Heart right ventricle (tissue), 16 donors: Measurements from ENCODE around the gene PSAPL1. TPM values are rescaled to one million over a fixed set of nuclear protein-coding genes. Genes with fewer than 3 reads are reported as not detected.

Experiments
- ATAC-seq, 8 donors: fragments of 200-7000 bp; cut with Tn5 transposase; one replicate each; pipeline ENCODE4 v1.9.1; 2020; ENCODE audit warnings: mild to moderate bottlenecking in 8 of 8, moderate library complexity in 8 of 8, moderate number of reproducible peaks in 1 of 8
- DNase-seq, 2 donors: peaks; one replicate each; pipeline ENCODE4 v3.0.0-alpha.2; 2020
- H3K27ac ChIP-seq, 10 donors: fragments of 200-600 bp; sonication (generic) in 2 of 10; one replicate each; pipeline versions ENCODE4 v1.5.0 to v1.8.0; 2020 to 2022; ENCODE audit warnings: mild to moderate bottlenecking in 3 of 10
- H3K27me3 ChIP-seq, 7 donors: fragments of 200-600 bp; one replicate each; pipeline ENCODE4 v1.8.0; 2021 to 2022; ENCODE audit warnings: mild to moderate bottlenecking in 2 of 7
- H3K36me3 ChIP-seq, 9 donors: fragments of 200-600 bp; sonication (generic) in 1 of 9; one replicate each; pipeline versions ENCODE4 v1.5.0 to v1.8.0; 2020 to 2022; ENCODE audit warnings: mild to moderate bottlenecking in 2 of 9
- H3K4me1 ChIP-seq, 9 donors: fragments of 200-600 bp; sonication (generic) in 1 of 9; one replicate each; pipeline versions ENCODE4 v1.5.0 to v1.8.0; 2020 to 2022; ENCODE audit warnings: mild to moderate bottlenecking in 4 of 9
- H3K4me3 ChIP-seq, 10 donors: fragments of 200-600 bp; sonication (generic) in 2 of 10; one replicate each; pipeline versions ENCODE4 v1.5.0 to v1.8.0; 2020 to 2022; ENCODE audit warnings: mild to moderate bottlenecking in 7 of 10, moderate library complexity in 2 of 10
- H3K9me3 ChIP-seq, 11 donors: fragments of 200-600 bp in 10 of 11; sonication (generic) in 2 of 11; one replicate each; pipeline versions ENCODE4 v1.5.0 to v1.8.0; 2013 to 2022; ENCODE audit warnings: mild to moderate bottlenecking in 2 of 11, control low read depth in 1 of 11, moderate library complexity in 1 of 11
- WGBS, 2 donors: extraction: QIAGEN DNeasy Blood & Tissue Kit; methylation state at CpG; one replicate each; pipeline ENCODE4 v1.1.7; 2013; ENCODE audit warnings: inconsistent platforms in 1 of 2; 5-methylcytosine and 5-hydroxymethylcytosine counted together
- intact Hi-C, 10 donors: fragments of 100-400 bp; cut with DNase I; formaldehyde crosslinking; loops; one replicate each; pipeline versions ENCODE4 v1.11.1 to v1.14.2; 2022
- polyA plus RNA-seq, 2 donors: library from polyadenylated mRNA; stranded (reverse); fragments of 200-250 nt; gene quantifications; one replicate each; pipeline ENCODE4 v1.2.3, GENCODE V29; 2013
- total RNA-seq, 10 donors: library from RNA; stranded (reverse); fragmentation: NEBNext Ultra II Directional in 3 of 10; extraction: Animal tissue kit (Norgen Biotek cat#: 25700) in 3 of 10; gene quantifications; one replicate each; pipeline versions ENCODE4 v1.2.1 to v1.2.4, GENCODE V29; 2021 to 2023
- TF ChIP-seq, protein P1 (sequence below), 9 donors: fragments of 200-600 bp; sonication (generic) in 2 of 9; IDR thresholded peaks; one replicate each; pipeline versions ENCODE4 v1.5.0 to v1.8.0; 2021 to 2022; ENCODE audit warnings: antibody characterized with exemption in 9 of 9, mild to moderate bottlenecking in 5 of 9, moderate library complexity in 1 of 9
- donor health status: Arrhythmogenic right ventricular cardiomyopathy.
- donor health status: ischemic (EF 13 %, LVEDD 7.1; RV severe dilation, severe dysfunction).
- donor health status: healthy with polysubstance abuse.
- donor health status: DM: no; HTN: yes; CAD: no.
- donor health status: DM: no; HTN: no; CAD: no.
- donor health status: ischemic (EF 25% LVEDD 6.9; RV normal size, moderate dysfunction).
- donor health status: ischemic (EF 25% LVEDD 5.7; RV mildly dilated, moderate dysfunction).
- donor health status: healthy.
- donor health status: DM: yes; HTN: yes; CAD: no.
- donor health status: Ischemic cardiomyopathy.
- donor health status: ischemic (EF 35%, LVEDD 5.7; RV mildly dilated, moderate dysfunction).
- donor health status: nonischemic (EF 11% LVEDD 7.7; RV severe dilation, severe dysfunction).
- donor health status: DM: yes; HTN: yes; CAD: no.
- donor health status: PGD.
- donor health status: ischemic (EF 29% LVEDD 5.4; RV normal size, mild dysfunction).
- donor health status: nonischemic (EF 23%, LVEDD 6.1; RV moderate dilation, normal function).

PSAPL1 gene
- total and polyA plus RNA-seq, 12 donors: 0.05 TPM; not detected in 11

DNA sequence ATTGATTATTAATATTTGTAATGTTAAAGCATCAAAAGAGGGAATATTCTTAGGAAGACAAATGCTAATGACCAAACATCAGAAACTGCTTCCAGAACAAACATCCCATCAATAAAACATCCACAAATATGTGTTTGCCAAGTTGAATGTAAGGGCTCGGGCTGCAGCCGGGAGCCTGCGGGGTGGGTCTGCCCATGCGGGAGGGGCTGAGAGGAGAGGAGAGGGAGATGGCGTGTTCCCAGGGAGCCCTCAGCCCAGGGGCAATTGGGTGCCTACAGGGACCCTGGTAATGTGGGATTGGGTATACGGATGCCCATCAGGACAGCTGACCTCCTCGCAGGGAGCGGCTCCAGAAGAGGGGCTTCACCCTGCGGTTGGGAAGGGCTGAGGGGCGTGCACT, 38.4 kb upstream of the PSAPL1 start:
- intact Hi-C loops: no loop called here
- 71 to 79% methylated on average over 10 of the region's 10 CpGs for WGBS, 2 donors
- H3K4me3 ChIP-seq: no peak overlapping the region
- no peaks in the 10 kb centered on the region for H3K9me3 ChIP-seq
- DNase-seq (no peak), ATAC-seq (no peak)
- H3K27ac ChIP-seq: no peak overlapping the region
- no peaks in the 10 kb centered on the region for H3K4me1 ChIP-seq
- H3K27me3 ChIP-seq: peaks cover 0 to 19% (median 10%) of the 10 kb centered on the region in 7 donors
- TF ChIP-seq, protein P1, sequence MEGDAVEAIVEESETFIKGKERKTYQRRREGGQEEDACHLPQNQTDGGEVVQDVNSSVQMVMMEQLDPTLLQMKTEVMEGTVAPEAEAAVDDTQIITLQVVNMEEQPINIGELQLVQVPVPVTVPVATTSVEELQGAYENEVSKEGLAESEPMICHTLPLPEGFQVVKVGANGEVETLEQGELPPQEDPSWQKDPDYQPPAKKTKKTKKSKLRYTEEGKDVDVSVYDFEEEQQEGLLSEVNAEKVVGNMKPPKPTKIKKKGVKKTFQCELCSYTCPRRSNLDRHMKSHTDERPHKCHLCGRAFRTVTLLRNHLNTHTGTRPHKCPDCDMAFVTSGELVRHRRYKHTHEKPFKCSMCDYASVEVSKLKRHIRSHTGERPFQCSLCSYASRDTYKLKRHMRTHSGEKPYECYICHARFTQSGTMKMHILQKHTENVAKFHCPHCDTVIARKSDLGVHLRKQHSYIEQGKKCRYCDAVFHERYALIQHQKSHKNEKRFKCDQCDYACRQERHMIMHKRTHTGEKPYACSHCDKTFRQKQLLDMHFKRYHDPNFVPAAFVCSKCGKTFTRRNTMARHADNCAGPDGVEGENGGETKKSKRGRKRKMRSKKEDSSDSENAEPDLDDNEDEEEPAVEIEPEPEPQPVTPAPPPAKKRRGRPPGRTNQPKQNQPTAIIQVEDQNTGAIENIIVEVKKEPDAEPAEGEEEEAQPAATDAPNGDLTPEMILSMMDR (IDR thresholded peaks at IDR 0.05): no peak
- H3K36me3 ChIP-seq: no peaks in the 10 kb centered on the region

- no peaks in the 10 kb centered on the region for H3K36me3 ChIP-seq
- H3K27ac ChIP-seq: no peak overlapping the region
- DNase-seq: no peak
- H3K9me3 ChIP-seq: no peaks in the 10 kb centered on the region
- TF ChIP-seq, protein P1 (IDR thresholded peaks at IDR 0.05): no peak
- 46 to 51% methylated on average over 19 of the region's 19 CpGs for WGBS, 2 donors
- no peak overlapping the region for H3K4me3 ChIP-seq
- peaks cover 0 to 19% (median 10%) of the 10 kb centered on the region in 7 donors for H3K27me3 ChIP-seq
- no peaks in the 10 kb centered on the region for H3K4me1 ChIP-seq
- intact Hi-C loops: no loop called here
- no peak for ATAC-seq
These were observed 37.8 kb upstream of the PSAPL1 start for GRCh38 chr4:7472442-7473013.

DNA sequence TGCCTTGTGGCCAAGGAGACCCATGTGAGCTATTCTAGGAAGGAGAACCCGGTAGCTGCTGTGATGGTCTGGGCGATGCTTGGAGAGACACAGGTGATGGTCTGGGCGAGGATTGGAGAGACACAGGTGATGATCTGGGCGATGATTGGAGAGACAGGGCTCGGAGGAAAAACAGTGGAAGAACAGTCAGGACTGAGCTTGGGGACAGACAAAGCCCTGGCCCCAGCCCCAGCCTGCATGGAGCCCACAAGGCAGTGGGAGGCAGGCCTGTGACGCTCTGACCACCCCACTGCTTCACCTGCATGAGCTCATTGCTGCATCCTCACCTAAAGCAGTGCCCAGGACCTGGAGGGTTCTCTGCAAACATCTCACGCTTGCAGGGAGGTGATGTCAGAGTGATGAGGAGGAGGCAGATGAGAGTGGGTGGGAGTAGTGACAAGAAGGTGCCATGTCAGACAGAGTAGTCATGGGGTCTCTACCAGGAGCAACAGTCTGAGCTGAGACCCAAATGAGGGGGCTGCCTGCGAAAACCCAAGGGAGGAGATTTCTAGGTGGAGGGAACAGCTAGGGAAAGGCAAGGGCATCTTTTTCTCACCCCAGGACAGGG, 35.9 kb upstream of the PSAPL1 start:
- intact Hi-C loops: no loop called here
- DNase-seq (no peak), ATAC-seq (no peak)
- 84 to 92% methylated on average over 8 of the region's 8 CpGs for WGBS, 2 donors
- Histone ChIP-seq H3K36me3 (no peaks in the 10 kb centered on the region), H3K9me3 (peaks cover 0 to 12% (median 0%) of the 10 kb centered on the region in 11 donors), H3K27me3 (peaks cover 0 to 19% (median 10%) of the 10 kb centered on the region in 7 donors), H3K4me3 (no peak overlapping the region), H3K4me1 (no peaks in the 10 kb centered on the region), H3K27ac (no peak overlapping the region)
- TF ChIP-seq, protein P1 (IDR thresholded peaks at IDR 0.05): no peak

DNA sequence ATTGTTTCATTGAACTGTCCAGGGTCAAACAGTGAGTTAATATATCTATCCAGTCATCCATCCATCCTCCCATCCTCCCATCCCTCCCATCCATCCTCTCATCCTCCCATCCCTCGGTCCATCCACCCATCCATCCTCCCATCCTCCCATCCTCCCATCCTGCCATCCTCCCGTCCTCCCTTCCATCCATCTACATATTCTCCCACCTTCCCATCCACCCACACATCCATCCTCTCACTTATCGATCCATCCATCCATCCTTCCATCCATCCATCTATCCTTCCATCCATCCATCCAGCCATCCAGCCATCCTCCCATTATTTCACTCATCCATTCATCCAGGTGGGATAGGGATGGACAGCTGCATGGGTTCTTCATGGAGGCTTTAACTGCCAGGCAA, 35.4 kb upstream of the PSAPL1 start:
- TF ChIP-seq, protein P1 (IDR thresholded peaks at IDR 0.05): no peak
- H3K36me3 ChIP-seq: no peaks in the 10 kb centered on the region
- H3K9me3 ChIP-seq: peaks cover 0 to 15% (median 0%) of the 10 kb centered on the region in 11 donors
- H3K4me1 ChIP-seq: no peaks in the 10 kb centered on the region
- WGBS, 2 donors: 86 to 89% methylated on average over 3 of the region's 3 CpGs
- ATAC-seq: no peak
- no peak overlapping the region for H3K27ac ChIP-seq
- no peak for DNase-seq
- H3K27me3 ChIP-seq: peaks cover 0 to 19% (median 10%) of the 10 kb centered on the region in 7 donors
- H3K4me3 ChIP-seq: no peak overlapping the region
- intact Hi-C loops: no loop called here
